WTC11 (cell line): ENCODE results near the gene PLEKHA1. TPM values are rescaled to one million over a fixed set of nuclear protein-coding genes. Genes with fewer than 3 reads are reported as not detected.

ENCODE experiments used
- microRNA-seq: library from miRNA; unstranded; fragments of <30 nt; microRNA quantifications from one replicate; pipeline ENCODE4 v1.2.0, GENCODE V29; 2022; ENCODE audit warnings: borderline number of aligned reads
- total RNA-seq: library from RNA; stranded (reverse); gene quantifications from 3 replicates; pipeline ENCODE4 v1.2.3, GENCODE V29; 2021

The PLEKHA1 gene
- total RNA-seq, 1 experiment from 2014 or later: 34.6 TPM

Small RNA genes within 50 kb of the gene (microRNA-seq; reads per million reads assigned to microRNA genes)
- not detected for gene MIR3941

Other genes starting within 250 kb of the PLEKHA1 start
- gene BTBD16, start 103.4 kb upstream of the PLEKHA1 start, total RNA-seq: not detected in 3 replicates
- gene ARMS2, start 79.9 kb downstream of the PLEKHA1 start, total RNA-seq: not detected in 3 replicates
- 15.4 to 18.3 TPM (median 16.0 TPM) in 3 replicates for gene HTRA1, start 86.8 kb downstream of the PLEKHA1 start, total RNA-seq
- 0.09 to 0.18 TPM (median 0.13 TPM) in 3 replicates for gene DMBT1, start 186.0 kb downstream of the PLEKHA1 start, total RNA-seq